Testis (tissue), 3 donors: ENCODE measurements around the gene DDX59. TPM values are rescaled to one million over a fixed set of nuclear protein-coding genes. Genes with fewer than 3 reads are reported as not detected.

Experiments used
- DNase-seq: peaks from one replicate; pipeline ENCODE4 v3.0.0-alpha.2; 2019
- H3K27ac ChIP-seq, 2 donors: fragments of 200-600 bp; sonication (generic); one replicate each; pipeline ENCODE4 v1.5.1; 2019
- H3K27me3 ChIP-seq: fragments of 200-600 bp; sonication (generic); one replicate; pipeline ENCODE4 v1.5.1; 2019
- H3K36me3 ChIP-seq: fragments of 200-600 bp; sonication (generic); one replicate; pipeline ENCODE4 v1.5.1; 2017; ENCODE audit warnings: low read depth; ENCODE audit errors: missing control alignments
- H3K4me1 ChIP-seq: fragments of 200-600 bp; sonication (generic); one replicate; pipeline ENCODE4 v1.5.1; 2019
- H3K4me3 ChIP-seq, 2 donors: fragments of 200-600 bp; sonication (generic); one replicate each; pipeline ENCODE4 v1.5.1; 2017 to 2019
- H3K9me3 ChIP-seq: fragments of 200-600 bp; sonication (generic); one replicate; pipeline ENCODE4 v1.5.1; 2017
- CTCF ChIP-seq, 3 experiments: fragments of 450-650 bp in 2 of 3; fragments of 200-600 bp in 1 of 3; sonication (generic) in 1 of 3; IDR thresholded peaks; one replicate each; pipeline ENCODE4 v1.5.1; 2016 to 2019; ENCODE audit warnings: antibody characterized with exemption in 3 of 3, mild to moderate bottlenecking in 2 of 3, moderate library complexity in 1 of 3
- POLR2A ChIP-seq: fragments of 450-650 bp; IDR thresholded peaks from one replicate; pipeline ENCODE4 v1.6.1; 2017; ENCODE audit warnings: antibody characterized with exemption, mild to moderate bottlenecking, moderate library complexity
- WGBS, 2 donors: methylation state at CpG; one replicate each; pipeline ENCODE4 v1.1.5; 2018; 5-methylcytosine and 5-hydroxymethylcytosine counted together
- intact Hi-C: fragments of 100-400 bp; cut with DNase I; formaldehyde crosslinking; loops from one replicate; pipeline ENCODE4 v1.15.1; 2023; ENCODE audit warnings: low total_unique reads
- polyA plus RNA-seq: library from polyadenylated mRNA; stranded (reverse); fragments of 350-450 nt; fragmentation: Illumina TruSeq; extraction: RNeasy Lipid Tissue Mini Kit (QIAGEN cat#74804); gene quantifications from one replicate; pipeline ENCODE4 v1.2.3, GENCODE V29; 2014; ENCODE audit warnings: low read depth, low replicate concordance; ENCODE audit not compliant: insufficient read depth
- total RNA-seq, 2 donors: library from RNA; depleted of rRNA; stranded (reverse); fragments of >200 nt; gene quantifications; one replicate each; pipeline ENCODE4 v1.2.3, GENCODE V29; 2016

The DDX59 gene
- total and polyA plus RNA-seq, 3 donors from 2014 or later: 17.7 to 30.2 (median 24.1) TPM

DNA sequence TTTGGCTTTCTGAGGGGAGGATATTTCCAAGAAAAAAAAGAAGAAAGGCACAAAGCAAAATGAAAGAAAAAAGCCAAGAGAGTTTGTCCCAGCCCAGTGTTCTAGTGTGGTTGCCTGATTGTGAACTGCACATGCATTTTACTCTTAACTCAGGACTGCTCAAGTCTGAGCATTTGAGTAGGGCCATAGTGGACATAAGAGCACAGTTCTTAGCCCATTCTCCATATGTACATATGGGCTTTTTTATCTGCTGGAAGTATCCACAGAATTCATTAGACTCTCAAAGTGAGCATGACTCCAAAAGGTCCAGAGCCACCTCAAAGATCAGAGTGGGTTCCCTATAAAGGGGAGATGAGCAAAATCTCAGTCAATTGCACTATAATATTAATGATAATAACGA is 13.6 kb upstream of the DDX59 start:
- Histone ChIP-seq H3K4me1 (no peaks in the 10 kb centered on the region), H3K27ac (no peak overlapping the region), H3K9me3 (no peaks in the 10 kb centered on the region), H3K4me3 (no peak overlapping the region), H3K27me3 (no peaks in the 10 kb centered on the region), H3K36me3 (no peaks in the 10 kb centered on the region)
- intact Hi-C loops: no loop called here
- 0 to 43% methylated on average over 1 of the region's 1 CpG for WGBS, 2 donors
- no peak for DNase-seq
- TF ChIP-seq POLR2A (no peak), CTCF (IDR thresholded peaks at IDR 0.05) (no peak)

GRCh38 chr1:200681231-200681630 is 11.5 kb upstream of the DDX59 start:
- no peaks in the 10 kb centered on the region for H3K36me3 ChIP-seq
- H3K4me3 ChIP-seq: no peak overlapping the region
- H3K27me3 ChIP-seq: no peaks in the 10 kb centered on the region
- H3K9me3 ChIP-seq: no peaks in the 10 kb centered on the region
- DNase-seq: no peak
- 85 to 86% methylated on average over 6 of the region's 6 CpGs for WGBS, 2 donors
- TF ChIP-seq CTCF (IDR thresholded peaks at IDR 0.05): no peak
- no peak for TF ChIP-seq POLR2A
- H3K27ac ChIP-seq: no peak overlapping the region
- intact Hi-C loops: no loop called here
- no peaks in the 10 kb centered on the region for H3K4me1 ChIP-seq

DNA sequence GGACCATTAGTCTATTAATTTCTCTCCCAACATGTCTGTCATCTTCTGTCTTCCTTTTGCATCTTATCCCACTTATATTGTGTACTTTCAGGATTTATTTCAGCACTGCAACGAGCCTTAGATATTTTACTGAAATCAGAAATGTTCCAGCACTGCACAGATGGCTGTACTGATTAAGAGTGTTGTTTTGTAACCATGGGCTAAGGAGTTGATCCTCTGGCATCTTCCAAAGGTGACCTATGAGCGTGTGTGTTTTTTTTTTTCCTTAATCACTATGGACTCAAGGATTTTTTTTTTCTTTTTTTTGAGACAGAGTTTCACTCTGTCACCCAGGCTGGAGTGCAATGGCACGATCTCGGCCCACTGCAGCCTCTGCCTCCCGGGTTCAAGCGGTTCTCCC is 7.1 kb upstream of the DDX59 start:
- no peak for TF ChIP-seq POLR2A
- no peak for TF ChIP-seq CTCF (IDR thresholded peaks at IDR 0.05)
- H3K36me3 ChIP-seq: no peaks in the 10 kb centered on the region
- H3K4me3 ChIP-seq: no peak overlapping the region
- intact Hi-C loops: no loop called here
- no peaks in the 10 kb centered on the region for H3K9me3 ChIP-seq
- DNase-seq: no peak
- no peak overlapping the region for H3K27ac ChIP-seq
- H3K4me1 ChIP-seq: no peaks in the 10 kb centered on the region
- 87 to 93% methylated on average over 6 of the region's 6 CpGs for WGBS, 2 donors
- H3K27me3 ChIP-seq: no peaks in the 10 kb centered on the region

DNA sequence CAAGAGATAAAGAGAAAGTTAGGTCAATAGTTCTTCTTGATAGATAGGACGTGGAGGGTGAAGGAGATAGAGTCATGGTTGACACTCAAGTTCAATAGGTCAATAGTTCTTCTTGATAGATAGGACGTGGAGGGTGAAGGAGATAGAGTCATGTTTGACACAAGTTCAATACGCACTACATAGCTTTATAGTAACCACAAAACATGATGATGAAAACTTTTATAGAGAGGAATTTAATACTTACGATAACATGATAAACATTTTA is 5.8 kb upstream of the DDX59 start:
- H3K4me1 ChIP-seq: peaks cover 3% of the 10 kb centered on the region
- 85 to 91% methylated on average over 4 of the region's 4 CpGs for WGBS, 2 donors
- no peak overlapping the region for H3K4me3 ChIP-seq
- TF ChIP-seq CTCF (IDR thresholded peaks at IDR 0.05): no peak
- TF ChIP-seq POLR2A: no peak
- DNase-seq: no peak
- H3K27me3 ChIP-seq: no peaks in the 10 kb centered on the region
- no peaks in the 10 kb centered on the region for H3K36me3 ChIP-seq
- H3K27ac ChIP-seq: no peak overlapping the region
- H3K9me3 ChIP-seq: no peaks in the 10 kb centered on the region
- intact Hi-C loops: no loop called here

GRCh38 chr1:200674838-200675587 is 5.3 kb upstream of the DDX59 start:
- whole genome bisulfite sequencing, 2 donors: 95 to 97% methylated on average over 5 of the region's 5 CpGs
- no peak overlapping the region for H3K27ac ChIP-seq

More at GRCh38 chr1:200674838-200675587, 5.3 kb upstream of the DDX59 start:
- H3K4me1 ChIP-seq: peaks cover 5% of the 10 kb centered on the region
- TF ChIP-seq CTCF (IDR thresholded peaks at IDR 0.05): no peak
- no peak for TF ChIP-seq POLR2A
- DNase-seq: no peak
- no peak overlapping the region for H3K4me3 ChIP-seq
- H3K27me3 ChIP-seq: no peaks in the 10 kb centered on the region
- no peaks in the 10 kb centered on the region for H3K9me3 ChIP-seq
- intact Hi-C loops: no loop called here
- H3K36me3 ChIP-seq: no peaks in the 10 kb centered on the region
